ENCODE results near the gene CAPNS1. TPM values are rescaled to one million over a fixed set of nuclear protein-coding genes. Genes with fewer than 3 reads are reported as not detected.

CAPNS1 gene
- total and polyA plus RNA-seq, 9 of the 15 experiments (the other 6 are each of a cell fraction or from before 2014, with no cell fraction given) = 77.9 to 576 (median 258) TPM

- Histone ChIP-seq H3K27me3 (ENCODE audit: control insufficient read depth in 2 of 2, insufficient read depth in 2 of 2, low read length in 2 of 2) (no peaks in the 10 kb centered on the region), H3K27ac (ENCODE audit: extremely low read depth, low read depth, low read length) (no peak overlapping the region), H3K36me3 (ENCODE audit: control insufficient read depth, insufficient read depth, low read length) (peaks cover 6% of the 10 kb centered on the region; the same call in 2 of the 3 replicates), H4K20me1 (replicated peaks; ENCODE audit: control insufficient read depth, insufficient read depth, low read length) (no peaks in the 10 kb centered on the region), H3K9me3 (replicated peaks; ENCODE audit: control insufficient read depth, insufficient read depth, low read depth, low read length) (no peaks in the 10 kb centered on the region), H3K4me1 (replicated peaks in 1 of 2; ENCODE audit: control insufficient read depth in 2 of 2, insufficient read depth in 2 of 2, low read length in 2 of 2) (no peaks in the 10 kb centered on the region; a peak in 1 of 5 replicates), H3K4me2 (ENCODE audit: insufficient read depth, low read length) (no peak overlapping the region), H2AFZ (ENCODE audit: low read depth, low read length) (no peak overlapping the region), H3K9ac (ENCODE audit: insufficient read depth in 1 of 2, low read depth in 2 of 2, low read length in 2 of 2) (no peak overlapping the region), H3K79me2 (ENCODE audit: control insufficient read depth, insufficient read depth, low read length) (no peaks in the 10 kb centered on the region), H3K4me3 (no peak overlapping the region), H3K9me1 (ENCODE audit: control insufficient read depth, insufficient read depth, low read length) (no peaks in the 10 kb centered on the region)
- BruUV-seq (replicated peaks) = no TSS peak
- DNase-seq (ENCODE audit: extremely low read depth in 1 of 4, low spot score in 3 of 4) (no peak), ATAC-seq (no peak), FAIRE-seq (no peak)
- intact Hi-C loops (cut with micrococcal nuclease) (no loop called here), in situ Hi-C loops (cut with MboI) (no loop called here)
- WGBS (ENCODE audit: insufficient coverage, low coverage, missing lambda C conversion rate) = 89% methylated on average over 11 of the region's 12 CpGs
- ChIA-PET CTCF (ENCODE audit: low intra/inter-chr PET ratio) (no interaction called here), POLR2A (interaction anchor here (0.6 kb wide), 1 partner anchor 1887 kb away, joined by 3 read pairs; no protein-coding TSS in a partner anchor)
- TF ChIP-seq JUN (IDR thresholded peaks at IDR 0.05; ENCODE audit: borderline replicate concordance, low read depth, low read length) = no peak
- no peak for TF ChIP-seq JUN (CRISPR knock-in tag; IDR thresholded peaks at IDR 0.05; ENCODE audit: borderline replicate concordance)
- TF ChIP-seq PRMT5 (CRISPR knock-in tag; IDR thresholded peaks at IDR 0.05) = no peak
- TF ChIP-seq CBX2 (IDR thresholded peaks at IDR 0.05; ENCODE audit: insufficient read depth, low read length, poor library complexity, severe bottlenecking) = no peak
- TF ChIP-seq ZNF583 (CRISPR knock-in tag; IDR thresholded peaks at IDR 0.05) = no peak
- no peak for TF ChIP-seq ZNF212 (CRISPR knock-in tag; IDR thresholded peaks at IDR 0.05)
- no peak for TF ChIP-seq ZNF589 (CRISPR knock-in tag; IDR thresholded peaks at IDR 0.05; ENCODE audit: low read depth)
- TF ChIP-seq NFATC3 (IDR thresholded peaks at IDR 0.05) = no peak
- no peak for TF ChIP-seq TAF15 (IDR thresholded peaks at IDR 0.05; ENCODE audit: low read depth, low read length)
- no peak for TF ChIP-seq DMBX1 (CRISPR knock-in tag; IDR thresholded peaks at IDR 0.05; ENCODE audit: borderline replicate concordance)
- no peak for TF ChIP-seq POLR2A (conservative IDR thresholded peaks at IDR 0.05)
- no peak for TF ChIP-seq ZNF311 (CRISPR knock-in tag; IDR thresholded peaks at IDR 0.05)
- TF ChIP-seq NFRKB (IDR thresholded peaks at IDR 0.05; ENCODE audit: low read depth) = no peak
- TF ChIP-seq MECOM (CRISPR knock-in tag; IDR thresholded peaks at IDR 0.05) = no peak
- no peak for TF ChIP-seq TARDBP (IDR thresholded peaks at IDR 0.05)
- TF ChIP-seq CREBBP (IDR thresholded peaks at IDR 0.05; ENCODE audit: low read depth, low read length) = no peak
- TF ChIP-seq KDM5B (IDR thresholded peaks at IDR 0.05; ENCODE audit: insufficient replicate concordance, low read depth, low read length) = no peak
- TF ChIP-seq PKNOX1 (IDR thresholded peaks at IDR 0.05) = no peak
- no peak for TF ChIP-seq NCOR1 (IDR thresholded peaks at IDR 0.05)
Measured at GRCh38 chr19:36163813-36164212, 23.9 kb downstream of the CAPNS1 start.

All from K562 (cell line).